ENCODE results near the gene LARP4. TPM values are rescaled to one million over a fixed set of nuclear protein-coding genes. Genes with fewer than 3 reads are reported as not detected.

Gene LARP4
- total and polyA plus RNA-seq, 2 of the 4 experiments (the other 2 are of a cell fraction), result 11.3 to 42.5 TPM

- ATAC-seq (ENCODE audit: low read depth), result no peak
- Histone ChIP-seq H3K79me1 (ENCODE audit: low read depth in 1 of 2, low read length in 2 of 2) (peaks cover 30 to 76% of the 10 kb centered on the region in 2 experiments), H4K8ac (ENCODE audit: low read depth in 2 of 2, low read length in 2 of 2) (no peak overlapping the region), H3K56ac (ENCODE audit: extremely low read depth, insufficient read depth, low read length) (no peak overlapping the region), H3K4me2 (ENCODE audit: low read depth, low read length) (no peak overlapping the region), H3K27me3 (ENCODE audit: control insufficient read depth, insufficient read depth, low read length) (no peaks in the 10 kb centered on the region), H3K9me1 (ENCODE audit: insufficient read depth, low read length) (peaks cover 16% of the 10 kb centered on the region), H3K4ac (ENCODE audit: low read depth, low read length) (no peak overlapping the region), H3K4me3 (ENCODE audit: insufficient read depth, low read depth, low read length) (no peak overlapping the region), H3K27ac (ENCODE audit: insufficient read depth, low read length) (no peak overlapping the region), H3K9me3 (ENCODE audit: control insufficient read depth, insufficient read depth, low read length) (no peaks in the 10 kb centered on the region), H3K18ac (ENCODE audit: low read depth, low read length) (no peak overlapping the region), H2BK120ac (ENCODE audit: low read depth, low read length) (no peak overlapping the region), H4K91ac (ENCODE audit: insufficient read depth, low read depth, low read length) (no peak overlapping the region), H3K4me1 (ENCODE audit: control insufficient read depth, insufficient read depth, low read length) (peaks cover 11% of the 10 kb centered on the region), H4K5ac (ENCODE audit: low read depth, low read length) (no peak overlapping the region), H3K23ac (ENCODE audit: low read depth, low read length) (no peak overlapping the region), H4K20me1 (ENCODE audit: insufficient read depth, low read length) (peaks cover 24% of the 10 kb centered on the region), H2BK15ac (ENCODE audit: low read depth, low read length) (no peak overlapping the region), H2BK20ac (ENCODE audit: low read depth, low read length) (no peak overlapping the region), H3K36me3 (ENCODE audit: control insufficient read depth, insufficient read depth, low read length) (no peaks in the 10 kb centered on the region), H3K14ac (replicated peaks; ENCODE audit: low read depth, low read length) (0 out of 2 replicates have a peak overlapping the region, but pooled peaks have one; percentile 3), H3K9ac (ENCODE audit: low read depth, low read length) (no peak overlapping the region), H2AFZ (replicated peaks; ENCODE audit: low read length, poor library complexity) (no peak overlapping the region), H2AK5ac (ENCODE audit: low read depth, low read length) (no peak overlapping the region), H2BK5ac (ENCODE audit: low read depth, low read length, poor library complexity, severe bottlenecking) (no peak overlapping the region), H2AK9ac (replicated peaks; ENCODE audit: low read depth, low read length, poor library complexity) (no peak overlapping the region)
- in situ Hi-C loops (cut with MboI; ENCODE audit: low sequenced_read_pairs), result no loop called here
- intact Hi-C loops (cut with micrococcal nuclease), result no loop called here
- dilution Hi-C loops (cut with HindIII; ENCODE audit: low sequenced_read_pairs, unreplicated experiment), result no loop called here
- TF ChIP-seq CHD1 (IDR thresholded peaks at IDR 0.05; ENCODE audit: low read depth, low read length) (no peak), FOS (IDR thresholded peaks at IDR 0.05; ENCODE audit: low read depth, low read length) (no peak), RCOR1 (IDR thresholded peaks at IDR 0.05; ENCODE audit: insufficient replicate concordance, low read length) (no peak), ELK1 (IDR thresholded peaks at IDR 0.05; ENCODE audit: borderline replicate concordance, low read depth, low read length) (no peak), NFE2L2 (IDR thresholded peaks at IDR 0.05; ENCODE audit: low read depth, low read length) (no peak), CEBPB (IDR thresholded peaks at IDR 0.05; ENCODE audit: low read depth, low read length) (no peak), USF2 (IDR thresholded peaks at IDR 0.05; ENCODE audit: low read depth, low read length) (no peak), RFX5 (IDR thresholded peaks at IDR 0.05; ENCODE audit: low read depth, low read length) (no peak), RAD21 (IDR thresholded peaks at IDR 0.05; ENCODE audit: low read length) (no peak), MAFK (IDR thresholded peaks at IDR 0.05; ENCODE audit: low read depth, low read length) (no peak), POLR2A (IDR thresholded peaks at IDR 0.05; ENCODE audit: low read depth, low read length) (no peak), MAZ (IDR thresholded peaks at IDR 0.05; ENCODE audit: borderline replicate concordance, low read depth, low read length) (no peak)
- no TSS peak for BruUV-seq (replicated peaks)
- CTCF ChIA-PET, result no interaction called here
- DNase-seq, result no peak
- POLR2A ChIA-PET (ENCODE audit: unreplicated experiment), result no interaction called here
- WGBS, 2 experiments (ENCODE audit: extremely low coverage in 2 of 2, insufficient read length in 1 of 2), result 94% methylated on average over 3 of the region's 3 CpGs; no CpG with 5 or more reads in 1 of the 2 experiments
Measured at GRCh38 chr12:50529345-50529744, 128.7 kb downstream of the LARP4 start.

All from IMR-90 (cell line).